HG03159 (cell line): ENCODE data around the gene ZNF429.
"Not testable (repeated sequence)": the region's sequence is repeated elsewhere in the genome, so short reads cannot be mapped to it uniquely, and the experiment has no call there.

Experiments used
- ATAC-seq: cut with Tn5 transposase; IDR thresholded peaks from one replicate; pipeline ENCODE4 v1.9.1; 2021; ENCODE audit warnings: mild to moderate bottlenecking, moderate library complexity; ENCODE audit not compliant: unreplicated experiment

The ZNF429 gene

GRCh38 chr19:21588065-21588601 lies 82.7 kb downstream of the ZNF429 start:
- no peak for ATAC-seq

- no peak for ATAC-seq
Measured at GRCh38 chr19:21590867-21591266, 85.5 kb downstream of the ZNF429 start.

DNA sequence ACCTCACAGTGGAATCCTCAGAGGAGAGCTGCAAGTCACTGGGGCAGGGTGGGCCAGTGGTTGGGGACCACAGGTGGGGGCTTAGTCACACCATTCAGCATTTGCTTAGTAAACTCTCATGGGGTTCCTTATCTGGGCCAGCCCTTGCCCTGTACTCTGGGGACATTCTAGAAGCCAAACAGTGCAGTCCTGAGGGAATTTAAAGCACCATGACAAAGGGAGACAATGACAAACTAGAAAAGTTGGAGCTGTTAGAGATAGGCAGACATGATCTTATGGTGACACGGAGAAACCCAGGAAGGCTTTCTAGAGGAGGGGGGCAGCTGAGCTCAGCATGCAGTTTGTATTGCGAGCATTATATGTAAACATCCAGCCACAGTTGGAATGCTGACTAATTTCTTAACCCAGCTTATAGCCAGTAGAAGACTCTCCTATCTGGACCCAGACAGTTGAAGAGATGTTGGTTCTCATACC lies 87.6 kb downstream of the ZNF429 start:
- ATAC-seq = no peak

GRCh38 chr19:21593502-21593901 lies 88.1 kb downstream of the ZNF429 start:
- no peak for ATAC-seq

DNA sequence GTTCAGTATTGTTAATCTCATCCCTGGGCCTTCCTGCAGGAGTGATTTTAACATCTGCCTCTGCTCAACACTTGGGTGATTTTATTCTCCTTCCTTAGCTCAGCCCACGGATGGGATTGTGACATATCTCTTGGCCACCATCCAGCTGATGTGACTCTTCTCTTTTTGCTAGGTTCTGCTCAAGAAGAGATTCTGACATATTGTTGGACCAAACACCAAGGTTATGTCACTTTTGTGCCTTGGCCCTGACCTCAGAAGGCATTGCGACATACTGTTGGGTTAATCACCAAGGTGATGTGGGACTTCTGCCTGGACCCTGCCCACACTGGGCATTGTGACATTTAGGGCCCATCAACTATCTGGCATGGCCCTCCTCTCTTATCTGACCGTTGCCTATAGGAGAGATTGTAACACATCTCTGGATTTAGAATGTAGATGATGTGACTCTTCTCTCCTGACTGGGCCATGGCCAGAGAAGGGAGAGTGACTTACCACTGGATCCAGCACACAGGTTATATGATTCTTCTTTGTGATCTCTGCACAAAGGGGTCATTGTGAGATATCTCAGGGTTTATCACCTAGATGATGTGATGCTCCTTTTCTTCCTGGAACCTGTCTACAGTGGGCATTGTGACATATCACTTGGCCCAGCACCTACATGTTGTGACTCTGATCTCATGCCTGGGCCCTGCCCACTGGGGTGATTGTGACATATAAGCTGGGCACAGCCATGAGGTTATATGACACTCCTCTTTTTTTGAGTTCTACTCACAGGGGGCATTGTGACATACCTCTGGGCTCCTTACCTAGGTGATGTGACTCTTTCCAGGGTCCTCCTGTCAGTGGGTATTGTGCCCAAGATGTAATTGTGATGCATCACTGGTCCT lies 88.8 kb downstream of the ZNF429 start:
- no peak for ATAC-seq

GRCh38 chr19:21595185-21595584 lies 89.8 kb downstream of the ZNF429 start:
- no peak for ATAC-seq

DNA sequence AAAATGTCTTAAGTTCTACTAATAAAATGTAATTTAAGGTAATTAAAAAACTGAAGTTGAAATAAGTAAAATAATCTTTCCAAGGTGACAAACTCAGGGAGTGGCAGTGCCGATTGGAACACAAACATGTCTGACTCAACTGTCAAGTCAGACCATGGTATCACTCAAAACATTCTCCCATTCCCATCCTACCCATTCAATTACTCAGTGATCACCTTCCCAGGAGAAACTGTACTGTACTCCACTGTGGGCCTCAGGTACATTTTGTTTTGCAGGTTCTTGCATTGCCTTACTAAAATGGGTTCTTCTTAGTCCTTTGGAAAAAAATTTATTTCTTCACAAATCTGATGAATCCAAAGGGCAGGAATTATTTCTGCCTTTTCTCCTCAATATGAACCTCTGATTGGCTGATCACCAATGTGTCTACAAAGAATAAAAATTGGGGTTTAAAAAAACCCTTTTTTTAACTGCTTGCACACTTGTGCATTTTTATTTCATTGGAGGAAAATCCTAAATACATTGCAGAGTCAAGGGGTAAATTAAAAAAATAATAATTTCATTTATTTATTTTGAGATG lies 96.8 kb downstream of the ZNF429 start:
- no peak for ATAC-seq

- not testable (repeated sequence) for ATAC-seq
Measured at GRCh38 chr19:21602659-21603430, 97.4 kb downstream of the ZNF429 start.

- ATAC-seq = no peak
Measured at GRCh38 chr19:21603431-21604231, 98.2 kb downstream of the ZNF429 start.

DNA sequence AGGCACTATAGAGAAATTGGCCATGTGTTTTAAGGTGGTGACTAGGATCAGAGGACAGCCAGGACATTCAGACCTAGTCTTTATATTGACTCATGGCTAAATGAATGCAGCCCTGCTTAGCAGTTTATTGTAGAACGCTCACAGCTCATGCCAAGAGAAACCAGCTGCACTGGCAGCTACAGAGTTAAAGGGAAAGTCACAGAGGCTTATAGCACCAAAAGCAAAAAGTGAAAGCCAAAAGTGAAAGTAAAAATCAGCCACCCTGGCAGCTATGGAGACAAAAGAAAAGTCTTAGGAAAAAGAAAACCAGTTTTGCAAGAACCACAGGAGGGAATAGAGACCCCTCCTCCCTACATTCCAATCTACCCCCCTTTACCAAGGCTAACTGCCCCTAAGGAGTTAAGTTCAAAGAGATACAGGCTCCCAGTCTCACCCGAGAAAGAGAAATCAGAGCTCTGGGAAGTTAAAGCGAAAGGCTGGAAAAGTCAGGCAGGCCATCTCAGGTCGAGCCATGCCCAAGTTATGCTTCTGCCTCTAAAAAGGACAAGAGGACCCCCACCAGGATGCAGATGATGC lies 99.0 kb downstream of the ZNF429 start:
- ATAC-seq = no peak
